ENCODE measurements around the gene CCR5AS.

The CCR5AS gene

DNA sequence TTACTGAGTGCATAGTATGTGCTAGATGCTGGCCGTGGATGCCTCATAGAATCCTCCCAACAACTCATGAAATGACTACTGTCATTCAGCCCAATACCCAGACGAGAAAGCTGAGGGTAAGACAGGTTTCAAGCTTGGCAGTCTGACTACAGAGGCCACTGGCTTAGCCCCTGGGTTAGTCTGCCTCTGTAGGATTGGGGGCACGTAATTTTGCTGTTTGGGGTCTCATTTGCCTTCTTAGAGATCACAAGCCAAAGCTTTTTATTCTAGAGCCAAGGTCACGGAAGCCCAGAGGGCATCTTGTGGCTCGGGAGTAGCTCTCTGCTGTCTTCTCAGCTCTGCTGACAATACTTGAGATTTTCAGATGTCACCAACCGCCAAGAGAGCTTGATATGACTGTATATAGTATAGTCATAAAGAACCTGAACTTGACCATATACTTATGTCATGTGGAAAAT lies 37.2 kb downstream of the CCR5AS start:
- Histone ChIP-seq H3K9me3 (ENCODE audit: insufficient read depth, low read length, severe bottlenecking) (no peaks in the 10 kb centered on the region), H3K9ac (ENCODE audit: low read depth, low read length) (peak overlapping the region; percentile 38), H4K20me1 (ENCODE audit: insufficient read depth, low read length) (no peaks in the 10 kb centered on the region), H3K27ac (ENCODE audit: low read length) (peak overlapping the region; percentile 81), H3K27me3 (ENCODE audit: insufficient read depth, low read length, poor library complexity) (no peaks in the 10 kb centered on the region), H2AFZ (ENCODE audit: low read depth, low read length) (peak overlapping the region; percentile 27; the same call in 1 of the 2 replicates), H3K79me2 (ENCODE audit: insufficient read depth, low read length) (no peaks in the 10 kb centered on the region), H3K36me3 (ENCODE audit: insufficient read depth, low read length) (no peaks in the 10 kb centered on the region), H3K4me3 (ENCODE audit: low read depth in 1 of 2, low read length in 2 of 2) (no peak overlapping the region), H3K4me2 (ENCODE audit: insufficient read depth, low read length) (peak overlapping the region; percentile 39), H3K4me1 (ENCODE audit: insufficient read depth, low read length) (peaks cover 67% of the 10 kb centered on the region)
- ATAC-seq (ENCODE audit: insufficient read depth, low read depth) = no peak
- TF ChIP-seq, protein P1, sequence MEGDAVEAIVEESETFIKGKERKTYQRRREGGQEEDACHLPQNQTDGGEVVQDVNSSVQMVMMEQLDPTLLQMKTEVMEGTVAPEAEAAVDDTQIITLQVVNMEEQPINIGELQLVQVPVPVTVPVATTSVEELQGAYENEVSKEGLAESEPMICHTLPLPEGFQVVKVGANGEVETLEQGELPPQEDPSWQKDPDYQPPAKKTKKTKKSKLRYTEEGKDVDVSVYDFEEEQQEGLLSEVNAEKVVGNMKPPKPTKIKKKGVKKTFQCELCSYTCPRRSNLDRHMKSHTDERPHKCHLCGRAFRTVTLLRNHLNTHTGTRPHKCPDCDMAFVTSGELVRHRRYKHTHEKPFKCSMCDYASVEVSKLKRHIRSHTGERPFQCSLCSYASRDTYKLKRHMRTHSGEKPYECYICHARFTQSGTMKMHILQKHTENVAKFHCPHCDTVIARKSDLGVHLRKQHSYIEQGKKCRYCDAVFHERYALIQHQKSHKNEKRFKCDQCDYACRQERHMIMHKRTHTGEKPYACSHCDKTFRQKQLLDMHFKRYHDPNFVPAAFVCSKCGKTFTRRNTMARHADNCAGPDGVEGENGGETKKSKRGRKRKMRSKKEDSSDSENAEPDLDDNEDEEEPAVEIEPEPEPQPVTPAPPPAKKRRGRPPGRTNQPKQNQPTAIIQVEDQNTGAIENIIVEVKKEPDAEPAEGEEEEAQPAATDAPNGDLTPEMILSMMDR (IDR thresholded peaks at IDR 0.05; ENCODE audit: borderline replicate concordance, extremely low read depth, low read length, poor library complexity, severe bottlenecking) = no peak
- TF ChIP-seq EZH2 (IDR thresholded peaks at IDR 0.05; ENCODE audit: borderline replicate concordance, low read depth, low read length, severe bottlenecking) = no peak
- no peak for DNase-seq

DNA sequence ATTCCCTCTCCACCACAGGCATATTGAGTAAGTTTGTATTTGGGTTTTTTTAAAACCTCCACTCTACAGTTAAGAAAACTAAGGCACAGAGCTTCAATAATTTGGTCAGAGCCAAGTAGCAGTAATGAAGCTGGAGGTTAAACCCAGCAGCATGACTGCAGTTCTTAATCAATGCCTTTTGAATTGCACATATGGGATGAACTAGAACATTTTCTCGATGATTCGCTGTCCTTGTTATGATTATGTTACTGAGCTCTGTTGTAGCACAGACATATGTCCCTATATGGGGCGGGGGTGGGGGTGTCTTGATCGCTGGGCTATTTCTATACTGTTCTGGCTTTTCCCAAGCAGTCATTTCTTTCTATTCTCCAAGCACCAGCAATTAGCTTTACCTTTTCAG lies 37.7 kb downstream of the CCR5AS start:
- no peak overlapping the region for H3K4me3 ChIP-seq (ENCODE audit: low read depth in 1 of 2, low read length in 2 of 2)
- peak overlapping the region; percentile 81 for H3K27ac ChIP-seq (ENCODE audit: low read length)
- no peaks in the 10 kb centered on the region for H3K27me3 ChIP-seq (ENCODE audit: insufficient read depth, low read length, poor library complexity)
- H3K4me2 ChIP-seq (ENCODE audit: insufficient read depth, low read length) = no peak overlapping the region
- DNase-seq = no peak
- TF ChIP-seq, protein P1 (IDR thresholded peaks at IDR 0.05; ENCODE audit: borderline replicate concordance, extremely low read depth, low read length, poor library complexity, severe bottlenecking) = no peak
- TF ChIP-seq EZH2 (IDR thresholded peaks at IDR 0.05; ENCODE audit: borderline replicate concordance, low read depth, low read length, severe bottlenecking) = no peak
- no peaks in the 10 kb centered on the region for H3K36me3 ChIP-seq (ENCODE audit: insufficient read depth, low read length)
- no peak overlapping the region for H3K9ac ChIP-seq (ENCODE audit: low read depth, low read length)
- no peak for ATAC-seq (ENCODE audit: insufficient read depth, low read depth)
- H4K20me1 ChIP-seq (ENCODE audit: insufficient read depth, low read length) = no peaks in the 10 kb centered on the region
- H2AFZ ChIP-seq (ENCODE audit: low read depth, low read length) = no peak overlapping the region
- no peaks in the 10 kb centered on the region for H3K9me3 ChIP-seq (ENCODE audit: insufficient read depth, low read length, severe bottlenecking)
- H3K4me1 ChIP-seq (ENCODE audit: insufficient read depth, low read length) = peaks cover 62% of the 10 kb centered on the region
- H3K79me2 ChIP-seq (ENCODE audit: insufficient read depth, low read length) = no peaks in the 10 kb centered on the region

DNA sequence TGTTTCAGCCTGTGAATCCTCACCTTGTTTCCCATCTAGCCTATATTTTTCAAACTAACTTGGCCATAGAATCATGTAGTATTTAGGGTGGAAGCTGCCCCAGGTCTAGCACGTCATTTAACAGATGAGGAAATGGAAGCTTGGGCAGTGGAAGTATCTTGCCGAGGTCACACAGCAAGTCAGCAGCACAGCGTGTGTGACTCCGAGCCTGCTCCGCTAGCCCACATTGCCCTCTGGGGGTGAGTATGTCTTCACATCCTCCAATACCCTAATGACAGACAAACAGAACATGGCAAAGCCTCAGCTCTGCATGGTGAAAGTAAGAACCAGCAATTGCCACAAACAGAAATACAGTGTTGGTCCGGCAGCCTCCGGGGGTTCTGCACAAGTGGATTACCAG lies 38.3 kb downstream of the CCR5AS start:
- ATAC-seq (ENCODE audit: insufficient read depth, low read depth) (peak; percentile 54), DNase-seq (peak; percentile 53)
- no peaks in the 10 kb centered on the region for H3K27me3 ChIP-seq (ENCODE audit: insufficient read depth, low read length, poor library complexity)
- no peaks in the 10 kb centered on the region for H3K79me2 ChIP-seq (ENCODE audit: insufficient read depth, low read length)
- no peaks in the 10 kb centered on the region for H4K20me1 ChIP-seq (ENCODE audit: insufficient read depth, low read length)
- peak overlapping the region; percentile 5; the same call in 1 of the 2 replicates for H3K27ac ChIP-seq (ENCODE audit: low read length)
- no peak overlapping the region for H3K4me2 ChIP-seq (ENCODE audit: insufficient read depth, low read length)
- TF ChIP-seq, protein P1 (IDR thresholded peaks at IDR 0.05; ENCODE audit: borderline replicate concordance, extremely low read depth, low read length, poor library complexity, severe bottlenecking) = peak; percentile 69
- no peak for TF ChIP-seq EZH2 (IDR thresholded peaks at IDR 0.05; ENCODE audit: borderline replicate concordance, low read depth, low read length, severe bottlenecking)
- H3K36me3 ChIP-seq (ENCODE audit: insufficient read depth, low read length) = no peaks in the 10 kb centered on the region
- H3K4me1 ChIP-seq (ENCODE audit: insufficient read depth, low read length) = peaks cover 56% of the 10 kb centered on the region
- no peak overlapping the region for H2AFZ ChIP-seq (ENCODE audit: low read depth, low read length)
- H3K4me3 ChIP-seq (ENCODE audit: low read depth in 1 of 2, low read length in 2 of 2) = no peak overlapping the region
- no peak overlapping the region for H3K9ac ChIP-seq (ENCODE audit: low read depth, low read length)
- no peaks in the 10 kb centered on the region for H3K9me3 ChIP-seq (ENCODE audit: insufficient read depth, low read length, severe bottlenecking)
